ENCODE data around the gene EEF2.
"Not testable (repeated sequence)": the region's sequence is repeated elsewhere in the genome, so short reads cannot be mapped to it uniquely, and the experiment has no call there.

The EEF2 gene

GRCh38 chr19:3955688-3956087 is 29.6 kb downstream of the EEF2 start:
- no peak overlapping the region for H3K27ac ChIP-seq
- H3K4me1 ChIP-seq (ENCODE audit: control insufficient read depth in 1 of 2, insufficient read depth in 1 of 2, low read depth in 1 of 2, low read length in 1 of 2): no peaks in the 10 kb centered on the region
- H3K36me3 ChIP-seq: peaks cover 52% of the 10 kb centered on the region
- H3K9me3 ChIP-seq: no peaks in the 10 kb centered on the region
- no peak for TF ChIP-seq CTCF (IDR thresholded peaks at IDR 0.05)
- peaks cover 16% of the 10 kb centered on the region for H3K27me3 ChIP-seq
- no peak overlapping the region for H3K4me3 ChIP-seq (ENCODE audit: low read depth in 1 of 2, low read length in 1 of 2)

GRCh38 chr19:3955276-3955675 is 30.0 kb downstream of the EEF2 start:
- H3K27ac ChIP-seq; H3K4me3 ChIP-seq (ENCODE audit: low read depth in 1 of 2, low read length in 1 of 2): not testable (repeated sequence)
- peaks cover 47% of the 10 kb centered on the region for H3K36me3 ChIP-seq

DNA sequence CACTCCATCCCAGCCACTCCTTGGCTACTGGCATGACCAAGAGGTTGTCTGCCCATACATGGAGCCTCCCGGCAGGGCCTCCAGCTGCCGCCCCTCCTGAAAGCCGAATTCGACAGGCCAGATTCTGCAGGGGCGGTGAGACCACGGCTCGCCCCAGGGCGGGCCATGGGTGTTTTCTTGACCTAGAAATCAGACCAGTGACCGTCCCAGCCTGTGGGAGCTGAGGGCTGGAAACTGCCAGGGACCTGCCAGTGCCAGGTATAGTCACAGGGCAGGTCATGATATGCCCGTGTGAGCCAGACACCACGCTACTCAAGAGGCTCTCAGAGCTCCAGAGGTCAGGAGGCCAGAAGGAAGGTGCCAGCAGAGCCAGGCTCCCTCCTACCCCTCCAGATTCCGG is 31.2 kb downstream of the EEF2 start:
- peaks cover 36% of the 10 kb centered on the region for H3K36me3 ChIP-seq
- no peak for TF ChIP-seq CTCF (IDR thresholded peaks at IDR 0.05)
- H3K9me3 ChIP-seq: no peaks in the 10 kb centered on the region
- H3K4me1 ChIP-seq (ENCODE audit: control insufficient read depth in 1 of 2, insufficient read depth in 1 of 2, low read depth in 1 of 2, low read length in 1 of 2): no peaks in the 10 kb centered on the region
- H3K27me3 ChIP-seq: peaks cover 31% of the 10 kb centered on the region
- H3K4me3 ChIP-seq (ENCODE audit: low read depth in 1 of 2, low read length in 1 of 2): no peak overlapping the region
- H3K27ac ChIP-seq: no peak overlapping the region

More at GRCh38 chr19:3955276-3955675, 30.0 kb downstream of the EEF2 start:
- H3K27me3 ChIP-seq: peaks cover 20% of the 10 kb centered on the region
- not testable (repeated sequence) for H3K4me1 ChIP-seq (ENCODE audit: control insufficient read depth in 1 of 2, insufficient read depth in 1 of 2, low read depth in 1 of 2, low read length in 1 of 2); H3K9me3 ChIP-seq

GRCh38 chr19:3952755-3953276 is 32.4 kb downstream of the EEF2 start:
- H3K36me3 ChIP-seq: peaks cover 23% of the 10 kb centered on the region
- H3K4me3 ChIP-seq (ENCODE audit: low read depth in 1 of 2, low read length in 1 of 2): not testable (repeated sequence)

DNA sequence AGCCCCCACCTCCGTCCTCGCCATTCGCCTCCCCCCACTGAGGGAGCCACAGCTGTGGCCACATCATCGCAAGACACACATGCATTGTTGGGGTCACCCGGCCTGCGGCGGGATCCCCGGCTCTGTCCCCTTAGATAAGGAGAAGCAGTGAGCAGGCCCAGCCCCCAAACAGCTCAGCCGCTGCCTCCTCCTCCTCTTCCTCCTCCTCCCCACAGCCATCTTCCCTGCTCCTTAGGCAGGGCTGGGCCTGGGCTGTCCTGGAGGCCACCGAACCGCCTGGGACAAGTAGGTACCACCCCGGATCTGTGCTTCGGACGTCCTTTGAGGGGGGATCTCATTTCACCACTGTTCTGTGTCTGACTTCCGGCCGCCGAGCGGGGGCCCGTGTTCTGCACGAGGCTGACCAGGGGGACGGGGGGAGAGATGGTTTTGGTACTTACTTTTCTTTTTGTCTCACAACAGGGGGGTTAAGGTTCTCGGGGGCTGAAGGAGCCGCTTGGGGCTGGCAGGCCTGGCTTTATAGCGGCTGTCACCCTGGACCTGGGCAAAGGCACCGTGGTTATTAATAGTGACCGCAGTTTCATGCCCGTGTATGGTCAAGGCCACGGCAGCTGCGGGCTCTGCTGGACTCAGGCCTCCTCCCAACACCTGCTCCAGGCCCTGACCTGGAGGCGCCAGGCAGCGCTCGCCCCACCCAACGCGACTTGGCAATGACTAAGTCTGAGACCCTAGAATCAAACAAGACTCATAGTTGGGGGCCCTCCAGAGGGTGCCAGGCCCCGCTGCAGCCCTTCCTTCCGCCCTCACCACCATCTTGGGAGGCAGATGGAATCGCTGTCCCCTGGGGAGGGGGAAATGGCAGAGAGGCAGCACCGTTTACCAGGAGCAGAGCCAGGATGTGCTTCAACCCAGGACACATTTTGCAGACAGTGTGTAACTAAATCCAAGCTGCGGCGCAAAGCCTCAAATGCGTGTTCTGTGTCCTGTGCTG is 34.1 kb downstream of the EEF2 start:
- Histone ChIP-seq H3K27ac (no peak overlapping the region), H3K4me1 (ENCODE audit: control insufficient read depth in 1 of 2, insufficient read depth in 1 of 2, low read depth in 1 of 2, low read length in 1 of 2) (no peaks in the 10 kb centered on the region)

More at GRCh38 chr19:3952755-3953276, 32.4 kb downstream of the EEF2 start:
- not testable (repeated sequence) for H3K4me1 ChIP-seq (ENCODE audit: control insufficient read depth in 1 of 2, insufficient read depth in 1 of 2, low read depth in 1 of 2, low read length in 1 of 2); H3K9me3 ChIP-seq; H3K27ac ChIP-seq
- peaks cover 31% of the 10 kb centered on the region for H3K27me3 ChIP-seq

More for the DNA sequence above, 34.1 kb downstream of the EEF2 start:
- peaks cover 9% of the 10 kb centered on the region for H3K36me3 ChIP-seq
- peaks cover 31% of the 10 kb centered on the region for H3K27me3 ChIP-seq
- TF ChIP-seq CTCF (IDR thresholded peaks at IDR 0.05): no peak
- no peak overlapping the region for H3K4me3 ChIP-seq (ENCODE audit: low read depth in 1 of 2, low read length in 1 of 2)
- H3K9me3 ChIP-seq: no peaks in the 10 kb centered on the region
